Suppressor macrophage (primary cell): Measurements from ENCODE around the gene ITPKC.
"Not testable (repeated sequence)": the region's sequence is repeated elsewhere in the genome, so short reads cannot be mapped to it uniquely, and the experiment has no call there.

ENCODE experiments used
- DNase-seq, 4 experiments: peaks; one replicate each; pipeline ENCODE4 v3.0.0-alpha.2; 2020 to 2022

ITPKC gene

GRCh38 chr19:40771101-40771862 lies 54.4 kb downstream of the ITPKC start:
- not testable (repeated sequence) for DNase-seq

- no peak for DNase-seq
These were observed 58.2 kb downstream of the ITPKC start, which contains the start of gene MIA for GRCh38 chr19:40774916-40775631. Gene MIA, plus strand, starts transcription at chr19:40775521. Its CDS starts 22 bp downstream, at chr19:40775543.

- DNase-seq = peak in 1 of 4 experiments; percentile 11
These were observed 58.7 kb downstream of the ITPKC start for GRCh38 chr19:40775632-40776022.

GRCh38 chr19:40776364-40776763 lies 59.5 kb downstream of the ITPKC start:
- DNase-seq = no peak

GRCh38 chr19:40776932-40777644 lies 60.2 kb downstream of the ITPKC start:
- DNase-seq = peak; percentile 93 to 95 (median 94)

GRCh38 chr19:40777645-40777936 lies 60.7 kb downstream of the ITPKC start:
- DNase-seq = no peak

- DNase-seq = peak; percentile 100
These were observed 61.2 kb downstream of the ITPKC start, which contains the start of gene RAB4B for GRCh38 chr19:40777937-40778705. Gene RAB4B, plus strand, starts transcription at chr19:40778247. Its CDS starts 129 bp downstream, at chr19:40778376.

GRCh38 chr19:40778706-40779284 lies 61.9 kb downstream of the ITPKC start:
- peak; percentile 42 to 77 (median 57) for DNase-seq

GRCh38 chr19:40780582-40780981 lies 63.7 kb downstream of the ITPKC start:
- no peak for DNase-seq

GRCh38 chr19:40781140-40781539 lies 64.2 kb downstream of the ITPKC start:
- DNase-seq = no peak

GRCh38 chr19:40783711-40784110 lies 66.8 kb downstream of the ITPKC start:
- no peak for DNase-seq

GRCh38 chr19:40784146-40784545 lies 67.2 kb downstream of the ITPKC start:
- not testable (repeated sequence) for DNase-seq

- peak in 2 of 4 experiments; percentile 41 to 47 for DNase-seq
These were observed 68.6 kb downstream of the ITPKC start for GRCh38 chr19:40785526-40785925.

GRCh38 chr19:40786060-40787037 lies 69.4 kb downstream of the ITPKC start:
- DNase-seq = no peak
